ENCODE results near the gene TXNRD1. TPM values are rescaled to one million over a fixed set of nuclear protein-coding genes. Genes with fewer than 3 reads are reported as not detected.

The TXNRD1 gene
- total and polyA plus RNA-seq, 7 experiments from 2014 or later, result 19.1 to 73.5 (median 35.6) TPM

GRCh38 chr12:104375775-104376174 lies 160.2 kb downstream of the TXNRD1 start:
- Histone ChIP-seq H3K4me1 (ENCODE audit: control insufficient read depth in 2 of 2, insufficient read depth in 2 of 2, low read length in 2 of 2) (peaks cover 0 to 11% of the 10 kb centered on the region in 2 donors), H3K9me3 (ENCODE audit: control insufficient read depth in 2 of 3, low read length in 3 of 3) (no peaks in the 10 kb centered on the region), H3K4me3 (ENCODE audit: low read length) (no peak overlapping the region), H3K36me3 (ENCODE audit: control insufficient read depth in 2 of 3, insufficient read depth in 3 of 3, low read length in 3 of 3) (no peaks in the 10 kb centered on the region), H3K27ac (ENCODE audit: low read depth, low read length) (no peak overlapping the region), H3K27me3 (ENCODE audit: control insufficient read depth in 2 of 2, insufficient read depth in 2 of 2, low read length in 2 of 2) (no peaks in the 10 kb centered on the region)
- no peak overlapping the region for H3K27ac Mint-ChIP-seq
- H3K4me1 Mint-ChIP-seq, result peaks cover 5 to 15% (median 12%) of the 10 kb centered on the region in 7 donors
- H3K36me3 Mint-ChIP-seq, result no peaks in the 10 kb centered on the region
- ChIA-PET CTCF (no interaction called here), POLR2A (no interaction called here)
- intact Hi-C loops (cut with micrococcal nuclease), result no loop called here
- H3K27me3 Mint-ChIP-seq, result peaks cover 0 to 8% (median 4%) of the 10 kb centered on the region in 5 donors
- H3K9me3 Mint-ChIP-seq, result peaks cover 0 to 2% (median 0%) of the 10 kb centered on the region in 11 donors
- no peak for ATAC-seq
- no peak overlapping the region for H3K4me3 Mint-ChIP-seq
- DNase-seq, result no peak

GRCh38 chr12:104376650-104377513 lies 161.3 kb downstream of the TXNRD1 start:
- ChIA-PET POLR2A (no interaction called here), CTCF (interaction anchor here (0.7 kb wide), 1 partner anchor 9 kb away, joined by 4 read pairs; no protein-coding TSS in a partner anchor)
- intact Hi-C loops (cut with micrococcal nuclease), result no loop called here
- no peak for ATAC-seq
- no peak overlapping the region for H3K4me3 ChIP-seq (ENCODE audit: low read length)
- Mint-ChIP-seq H3K4me3 (no peak overlapping the region), H3K36me3 (no peaks in the 10 kb centered on the region), H3K27me3 (peaks cover 0 to 15% (median 10%) of the 10 kb centered on the region in 5 donors), H3K9me3 (no peaks in the 10 kb centered on the region), H3K4me1 (peaks cover 6 to 15% (median 8%) of the 10 kb centered on the region in 7 donors), H3K27ac (no peak overlapping the region)
- H3K4me1 ChIP-seq (ENCODE audit: control insufficient read depth in 2 of 2, insufficient read depth in 2 of 2, low read length in 2 of 2), result peaks cover 3 to 7% of the 10 kb centered on the region in 2 donors
- no peak overlapping the region for H3K27ac ChIP-seq (ENCODE audit: low read depth, low read length)
- H3K27me3 ChIP-seq (ENCODE audit: control insufficient read depth in 2 of 2, insufficient read depth in 2 of 2, low read length in 2 of 2), result no peaks in the 10 kb centered on the region
- no peaks in the 10 kb centered on the region for H3K9me3 ChIP-seq (ENCODE audit: control insufficient read depth in 2 of 3, low read length in 3 of 3)
- H3K36me3 ChIP-seq (ENCODE audit: control insufficient read depth in 2 of 3, insufficient read depth in 3 of 3, low read length in 3 of 3), result no peaks in the 10 kb centered on the region
- DNase-seq, result no peak

DNA sequence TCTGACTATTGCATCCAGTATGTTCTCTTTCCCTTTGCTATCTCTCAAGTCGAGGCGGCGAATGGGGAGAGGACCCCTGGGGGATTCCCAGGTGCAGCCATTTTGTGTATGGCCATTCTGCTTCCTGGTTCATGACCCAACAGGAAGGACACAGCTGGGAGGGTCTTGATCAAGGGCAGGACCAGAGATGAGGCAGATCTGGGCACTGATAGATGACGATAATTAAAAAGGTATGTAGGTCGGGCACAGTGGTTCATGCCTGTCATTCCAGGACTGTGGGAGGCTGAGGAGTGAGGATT lies 161.9 kb downstream of the TXNRD1 start:
- ChIA-PET CTCF (no interaction called here), POLR2A (no interaction called here)
- H3K36me3 ChIP-seq (ENCODE audit: control insufficient read depth in 2 of 3, insufficient read depth in 3 of 3, low read length in 3 of 3), result no peaks in the 10 kb centered on the region
- no peak overlapping the region for H3K4me3 ChIP-seq (ENCODE audit: low read length)
- no peak overlapping the region for H3K4me3 Mint-ChIP-seq
- intact Hi-C loops (cut with micrococcal nuclease), result no loop called here
- ATAC-seq, result no peak
- peaks cover 0 to 15% (median 10%) of the 10 kb centered on the region in 5 donors for H3K27me3 Mint-ChIP-seq
- no peak for DNase-seq
- H3K9me3 Mint-ChIP-seq, result no peaks in the 10 kb centered on the region
- no peaks in the 10 kb centered on the region for H3K36me3 Mint-ChIP-seq
- H3K4me1 ChIP-seq (ENCODE audit: control insufficient read depth in 2 of 2, insufficient read depth in 2 of 2, low read length in 2 of 2), result peaks cover 1 to 6% of the 10 kb centered on the region in 2 donors
- no peak overlapping the region for H3K27ac ChIP-seq (ENCODE audit: low read depth, low read length)
- peak overlapping the region in 1 of 9 donors; percentile 46 for H3K27ac Mint-ChIP-seq
- H3K4me1 Mint-ChIP-seq, result peaks cover 1 to 15% (median 6%) of the 10 kb centered on the region in 7 donors
- no peaks in the 10 kb centered on the region for H3K27me3 ChIP-seq (ENCODE audit: control insufficient read depth in 2 of 2, insufficient read depth in 2 of 2, low read length in 2 of 2)
- H3K9me3 ChIP-seq (ENCODE audit: control insufficient read depth in 2 of 3, low read length in 3 of 3), result no peaks in the 10 kb centered on the region

DNA sequence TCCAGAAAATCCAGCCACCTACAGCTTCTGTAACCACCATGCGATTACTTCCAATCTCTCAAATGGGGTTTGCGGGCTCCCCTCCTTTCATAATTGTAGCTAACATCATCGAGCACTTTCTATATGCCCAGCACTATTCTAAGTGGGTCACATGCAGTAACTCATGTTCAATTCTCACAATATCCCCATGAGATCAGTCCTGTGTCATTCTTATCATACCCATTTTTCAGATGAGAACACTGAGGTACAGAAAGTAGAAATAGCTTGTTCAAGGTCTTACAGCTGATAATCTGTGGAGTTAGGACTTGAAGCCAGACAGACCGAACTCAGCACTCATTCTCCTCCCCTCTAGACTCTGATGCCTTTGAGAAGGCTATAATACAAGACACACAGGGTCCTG lies 162.8 kb downstream of the TXNRD1 start:
- no peak overlapping the region for H3K4me3 ChIP-seq (ENCODE audit: low read length)

GRCh38 chr12:104381341-104381730 lies 165.8 kb downstream of the TXNRD1 start:
- Mint-ChIP-seq H3K4me1 (peaks cover 0 to 18% (median 6%) of the 10 kb centered on the region in 7 donors), H3K36me3 (peaks cover 0 to 3% (median 0%) of the 10 kb centered on the region in 5 donors), H3K9me3 (peaks cover 0 to 3% (median 0%) of the 10 kb centered on the region in 11 donors), H3K4me3 (no peak overlapping the region), H3K27ac (no peak overlapping the region), H3K27me3 (peaks cover 0 to 15% (median 10%) of the 10 kb centered on the region in 5 donors)
- H3K4me1 ChIP-seq (ENCODE audit: control insufficient read depth in 2 of 2, insufficient read depth in 2 of 2, low read length in 2 of 2), result peaks cover 0 to 6% of the 10 kb centered on the region in 2 donors
- H3K9me3 ChIP-seq (ENCODE audit: control insufficient read depth in 2 of 3, low read length in 3 of 3), result no peaks in the 10 kb centered on the region
- no peak for ATAC-seq
- POLR2A ChIA-PET, result interaction anchor here (1.1 kb wide), 1 partner anchor 671 kb away, joined by 5 read pairs; no protein-coding TSS in a partner anchor
- no peaks in the 10 kb centered on the region for H3K36me3 ChIP-seq (ENCODE audit: control insufficient read depth in 2 of 3, insufficient read depth in 3 of 3, low read length in 3 of 3)
- no peak overlapping the region for H3K4me3 ChIP-seq (ENCODE audit: low read length)
- CTCF ChIA-PET, result interaction anchor here (0.7 to 4.0 kb wide), 41 partner anchors 20 to 673 kb away, joined by 3 to 41 read pairs (median 3); no protein-coding TSS in a partner anchor
- no peaks in the 10 kb centered on the region for H3K27me3 ChIP-seq (ENCODE audit: control insufficient read depth in 2 of 2, insufficient read depth in 2 of 2, low read length in 2 of 2)
- intact Hi-C loops (cut with micrococcal nuclease), result loop anchor here (1.0 to 10.0 kb wide), 10 partner anchors 75 to 1001 kb away; partner anchors contain the start of genes CHST11 (in 1 of the 2) and SLC41A2 (in 1 of the 2)
- DNase-seq, result no peak
- H3K27ac ChIP-seq (ENCODE audit: low read depth, low read length), result no peak overlapping the region

More for the DNA sequence above, 162.8 kb downstream of the TXNRD1 start:
- Mint-ChIP-seq H3K36me3 (no peaks in the 10 kb centered on the region), H3K27ac (peak overlapping the region in 1 of 9 donors; percentile 25), H3K4me1 (peaks cover 0 to 14% (median 6%) of the 10 kb centered on the region in 7 donors), H3K27me3 (peaks cover 0 to 15% (median 10%) of the 10 kb centered on the region in 5 donors), H3K4me3 (no peak overlapping the region), H3K9me3 (no peaks in the 10 kb centered on the region)
- ATAC-seq (no peak), DNase-seq (no peak)
- intact Hi-C loops (cut with micrococcal nuclease), result no loop called here
- ChIA-PET POLR2A (no interaction called here), CTCF (interaction anchor here (0.6 kb wide), 1 partner anchor 306 kb away, joined by 3 read pairs; no protein-coding TSS in a partner anchor)
- H3K4me1 ChIP-seq (ENCODE audit: control insufficient read depth in 2 of 2, insufficient read depth in 2 of 2, low read length in 2 of 2), result peaks cover 0 to 6% of the 10 kb centered on the region in 2 donors
- H3K9me3 ChIP-seq (ENCODE audit: control insufficient read depth in 2 of 3, low read length in 3 of 3), result no peaks in the 10 kb centered on the region
- no peaks in the 10 kb centered on the region for H3K27me3 ChIP-seq (ENCODE audit: control insufficient read depth in 2 of 2, insufficient read depth in 2 of 2, low read length in 2 of 2)
- no peaks in the 10 kb centered on the region for H3K36me3 ChIP-seq (ENCODE audit: control insufficient read depth in 2 of 3, insufficient read depth in 3 of 3, low read length in 3 of 3)
- no peak overlapping the region for H3K27ac ChIP-seq (ENCODE audit: low read depth, low read length)

DNA sequence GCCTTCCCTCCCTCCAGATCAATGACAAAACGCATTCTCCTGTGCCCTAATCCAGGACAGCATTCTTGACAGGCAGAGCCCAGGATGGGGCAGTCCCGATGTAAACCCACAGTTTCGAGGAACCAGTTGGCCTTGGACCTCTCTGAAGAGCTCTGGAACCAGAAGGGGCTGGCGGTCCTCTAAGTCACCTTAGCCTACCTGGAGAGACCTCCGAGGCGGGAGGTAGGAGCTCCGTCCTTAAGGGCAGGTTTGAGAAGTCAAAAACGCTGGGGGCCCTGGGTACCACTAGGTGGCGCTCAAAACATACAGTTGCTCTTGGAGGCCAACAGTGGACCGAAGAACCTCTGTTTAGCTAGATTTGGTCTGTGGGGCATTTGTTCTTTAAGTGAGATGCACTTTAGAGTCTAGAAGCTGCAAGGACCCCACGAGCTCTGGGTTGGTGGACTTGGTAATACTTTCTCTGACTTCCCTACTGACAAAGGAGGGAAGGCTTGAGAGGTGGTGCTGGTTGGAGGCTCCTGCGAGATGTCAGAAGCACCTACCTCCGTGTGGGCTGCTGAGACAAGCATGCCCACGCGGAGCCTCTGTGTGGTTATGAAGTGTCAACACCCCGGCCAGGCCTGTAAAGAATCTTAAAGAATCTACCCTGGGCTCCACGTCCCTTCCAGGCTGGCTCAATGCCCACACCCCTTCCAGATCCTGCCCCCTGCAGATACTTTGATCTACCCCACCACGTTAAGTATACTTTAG lies 166.3 kb downstream of the TXNRD1 start:
- H3K27ac Mint-ChIP-seq, result peak overlapping the region in 1 of 9 donors; percentile 17
- H3K4me1 Mint-ChIP-seq, result peaks cover 0 to 18% (median 6%) of the 10 kb centered on the region in 7 donors

More for the DNA sequence above, 166.3 kb downstream of the TXNRD1 start:
- intact Hi-C loops (cut with micrococcal nuclease), result loop anchor here (1.0 to 10.0 kb wide), 12 partner anchors 74 to 1001 kb away; partner anchors contain the start of genes SLC41A2 (in 2 of the 2) and CHST11 (in 1 of the 2)
- ChIA-PET POLR2A (interaction anchor here (1.1 kb wide), 1 partner anchor 671 kb away, joined by 5 read pairs; no protein-coding TSS in a partner anchor), CTCF (interaction anchor here (0.7 to 4.0 kb wide), 48 partner anchors 14 to 672 kb away, joined by 3 to 41 read pairs (median 4); no protein-coding TSS in a partner anchor)
- no peaks in the 10 kb centered on the region for H3K9me3 ChIP-seq (ENCODE audit: control insufficient read depth in 2 of 3, low read length in 3 of 3)
- ATAC-seq (peak; percentile 94), DNase-seq (peak; percentile 62 to 86 (median 74))
- H3K9me3 Mint-ChIP-seq, result peaks cover 0 to 3% (median 0%) of the 10 kb centered on the region in 11 donors
- peaks cover 0 to 3% (median 0%) of the 10 kb centered on the region in 5 donors for H3K36me3 Mint-ChIP-seq
- no peaks in the 10 kb centered on the region for H3K27me3 ChIP-seq (ENCODE audit: control insufficient read depth in 2 of 2, insufficient read depth in 2 of 2, low read length in 2 of 2)
- no peak overlapping the region for H3K4me3 ChIP-seq (ENCODE audit: low read length)
- H3K27me3 Mint-ChIP-seq, result peaks cover 0 to 15% (median 10%) of the 10 kb centered on the region in 5 donors
- no peaks in the 10 kb centered on the region for H3K36me3 ChIP-seq (ENCODE audit: control insufficient read depth in 2 of 3, insufficient read depth in 3 of 3, low read length in 3 of 3)
- peaks cover 0 to 6% of the 10 kb centered on the region in 2 donors for H3K4me1 ChIP-seq (ENCODE audit: control insufficient read depth in 2 of 2, insufficient read depth in 2 of 2, low read length in 2 of 2)
- H3K27ac ChIP-seq (ENCODE audit: low read depth, low read length), result no peak overlapping the region
- no peak overlapping the region for H3K4me3 Mint-ChIP-seq

Data from naive thymus-derived CD4-positive, alpha-beta T cell (primary cell).